Measurements from ENCODE around the gene PSMD10.

PSMD10 gene

DNA sequence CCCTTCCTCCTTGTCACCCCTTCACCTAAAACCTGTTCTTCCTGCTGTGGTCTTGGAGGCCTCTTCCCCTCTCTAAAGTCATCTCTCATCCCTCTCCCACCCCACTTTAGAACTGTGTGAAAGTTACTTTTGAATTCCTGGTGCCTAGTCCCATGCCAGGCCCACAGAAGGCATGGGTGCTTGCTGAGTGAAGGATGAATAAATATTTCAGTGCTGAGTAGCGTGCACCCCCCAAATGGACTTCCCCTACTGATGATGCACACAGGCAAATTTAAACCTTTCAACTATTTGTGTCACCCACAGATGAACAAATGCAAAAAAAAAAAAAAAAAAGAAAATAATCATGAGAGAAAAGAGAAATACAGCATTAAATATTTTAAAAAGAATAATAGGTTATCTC, 19.8 kb downstream of the PSMD10 start:
- DNase-seq (ENCODE audit: low read depth in 2 of 2): no peak

- no peak for DNase-seq (ENCODE audit: low read depth in 2 of 2)
Measured at GRCh38 chrX:108070891-108071290, 20.5 kb downstream of the PSMD10 start.

GRCh38 chrX:108068121-108068520, 23.2 kb downstream of the PSMD10 start:
- DNase-seq (ENCODE audit: low read depth in 2 of 2): no peak

DNA sequence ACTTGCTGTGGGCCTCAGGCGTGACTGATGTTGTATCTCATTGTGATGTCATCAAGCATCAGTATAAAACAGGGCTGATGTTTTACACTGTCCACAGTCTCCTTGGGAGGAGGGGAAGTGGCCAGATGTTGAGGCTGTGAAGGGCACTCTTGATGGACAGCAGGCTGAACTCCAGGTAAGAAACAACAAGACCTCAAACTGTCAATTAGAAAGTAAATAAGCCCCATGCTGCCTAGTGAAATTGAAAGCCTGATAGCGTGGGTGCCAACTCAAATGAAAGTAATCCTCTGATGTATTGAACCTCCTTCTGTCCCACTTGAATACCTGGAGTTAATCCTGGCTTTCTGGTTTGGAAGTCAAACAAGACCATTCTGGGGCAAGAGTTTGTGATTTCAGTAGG, 26.7 kb downstream of the PSMD10 start:
- no peak for DNase-seq (ENCODE audit: low read depth in 2 of 2)

GRCh38 chrX:108064001-108064400, 27.3 kb downstream of the PSMD10 start:
- DNase-seq (ENCODE audit: low read depth in 2 of 2): no peak

GRCh38 chrX:108059801-108060200, 31.5 kb downstream of the PSMD10 start:
- DNase-seq (ENCODE audit: low read depth in 2 of 2): no peak

GRCh38 chrX:108055546-108055945, 35.8 kb downstream of the PSMD10 start:
- no peak for DNase-seq (ENCODE audit: low read depth in 2 of 2)

- DNase-seq (ENCODE audit: low read depth in 2 of 2): no peak
Measured at GRCh38 chrX:108053218-108053617, 38.1 kb downstream of the PSMD10 start.

- DNase-seq (ENCODE audit: low read depth in 2 of 2): no peak
Measured at GRCh38 chrX:108049649-108050048, 41.7 kb downstream of the PSMD10 start.

DNA sequence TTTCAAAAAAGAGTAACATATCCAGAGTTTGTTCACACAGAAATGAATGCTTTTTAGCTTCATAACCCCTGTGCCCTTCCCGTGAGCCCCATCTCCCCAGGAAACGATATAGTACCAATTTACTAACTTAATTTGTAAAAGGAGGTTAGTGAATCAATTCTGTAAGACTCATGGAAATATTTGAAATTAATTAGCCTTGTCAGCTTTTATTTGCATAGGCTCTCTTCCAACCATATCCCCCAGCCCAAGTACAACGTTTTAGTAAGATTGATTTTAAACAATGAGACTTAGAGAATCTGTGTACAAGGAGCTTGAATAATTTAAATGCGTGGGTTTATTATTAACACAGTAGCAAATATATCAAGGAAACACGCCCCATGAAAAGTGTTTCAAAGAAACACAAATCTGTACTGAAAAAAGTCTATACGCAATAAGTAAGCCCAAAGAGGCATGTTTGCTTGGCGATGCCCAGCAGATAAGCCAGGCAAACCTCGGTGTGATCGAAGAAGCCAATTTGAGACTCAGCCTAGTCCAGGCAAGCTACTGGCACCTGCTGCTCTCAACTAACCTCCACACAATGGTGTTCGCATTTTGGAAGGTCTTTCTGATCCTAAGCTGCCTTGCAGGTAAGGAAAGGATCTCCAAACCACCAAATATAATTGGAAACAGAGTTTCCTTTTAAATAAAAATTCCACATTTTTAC, 46.6 kb downstream of the PSMD10 start, which contains the start of gene VSIG1:
Gene VSIG1, plus strand, starts transcription at position 512 of the 703 bp plus-strand sequence. Its CDS starts 66 bp downstream, at position 578.
- no peak for DNase-seq (ENCODE audit: low read depth in 2 of 2)

DNA sequence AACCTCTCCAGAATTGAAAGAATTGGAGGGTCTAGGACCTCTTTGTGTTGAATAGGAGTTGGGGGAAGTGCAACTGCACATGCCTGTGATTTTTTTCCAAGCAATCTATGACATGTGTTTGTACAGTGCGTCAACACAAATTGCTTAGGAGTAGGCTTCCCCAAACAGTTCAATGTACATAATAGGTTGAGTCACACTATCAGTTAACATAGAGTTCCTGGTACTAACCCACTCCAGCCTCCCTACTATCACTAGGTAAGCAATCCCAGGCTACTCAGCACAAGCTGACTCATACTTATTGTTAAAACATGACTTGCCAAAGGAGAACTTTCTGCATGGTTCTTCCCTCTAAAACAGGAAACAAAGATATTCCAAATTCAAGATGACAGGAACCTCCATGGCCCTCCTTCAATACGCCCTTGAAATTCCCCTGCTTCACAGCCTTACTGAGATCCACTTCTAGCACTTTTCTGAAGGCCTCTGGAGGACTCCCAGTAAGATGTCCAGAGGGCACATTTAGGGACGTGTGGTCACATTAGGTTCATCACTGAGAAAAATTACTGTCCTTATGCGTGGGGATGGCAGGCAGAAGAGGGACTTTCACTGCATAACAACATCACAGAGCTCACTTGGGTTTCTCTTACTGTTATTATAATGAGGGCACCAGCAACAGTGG, 54.9 kb downstream of the PSMD10 start:
- DNase-seq (ENCODE audit: low read depth in 2 of 2): no peak

- no peak for DNase-seq (ENCODE audit: low read depth in 2 of 2)
Measured at GRCh38 chrX:108034725-108035124, 56.6 kb downstream of the PSMD10 start.
